Smooth muscle cell (in vitro differentiated cells): ENCODE data around the gene ANKRD60. TPM values are rescaled to one million over a fixed set of nuclear protein-coding genes. Genes with fewer than 3 reads are reported as not detected.

Source experiments
- DNase-seq: peaks from one replicate; lab custom pipeline; 2025; ENCODE audit not compliant: unreplicated experiment; lab: John Stamatoyannopoulos, UW
- H2AFZ ChIP-seq: fragments of 200-600 bp; sonication (generic); 2 replicates; pipeline ENCODE4 v1.6.0; 2016; ENCODE audit warnings: antibody characterized with exemption, low read depth, mild to moderate bottlenecking
- H3F3A ChIP-seq: fragments of 200-600 bp; sonication (generic); 2 replicates; pipeline ENCODE4 v1.6.0; 2017; ENCODE audit warnings: antibody characterized with exemption, low read depth
- H3K27ac ChIP-seq: fragments of 200-600 bp; sonication (generic); 2 replicates; pipeline ENCODE4 v1.5.1; 2016; ENCODE audit warnings: low read depth, mild to moderate bottlenecking
- H3K27me3 ChIP-seq: fragments of 200-600 bp; sonication (generic); 2 replicates; pipeline ENCODE4 v1.6.1; 2016; ENCODE audit warnings: low read depth, mild to moderate bottlenecking
- H3K36me3 ChIP-seq: fragments of 200-600 bp; sonication (generic); 2 replicates; pipeline ENCODE4 v1.5.1; 2016; ENCODE audit warnings: low read depth
- H3K4me1 ChIP-seq: fragments of 200-600 bp; sonication (generic); 2 replicates; pipeline ENCODE4 v1.5.1; 2016; ENCODE audit warnings: low read depth
- H3K4me2 ChIP-seq: fragments of 200-600 bp; sonication (generic); 2 replicates; pipeline ENCODE4 v1.6.0; 2016; ENCODE audit warnings: mild to moderate bottlenecking
- H3K4me3 ChIP-seq: fragments of 200-600 bp; sonication (generic); 2 replicates; pipeline ENCODE4 v1.5.1; 2016; ENCODE audit warnings: mild to moderate bottlenecking
- H3K79me2 ChIP-seq: fragments of 200-600 bp; sonication (generic); 2 replicates; pipeline ENCODE4 v1.6.0; 2016; ENCODE audit warnings: low read depth, mild to moderate bottlenecking
- H3K9ac ChIP-seq: fragments of 200-600 bp; sonication (generic); 2 replicates; pipeline ENCODE4 v1.6.0; 2016; ENCODE audit warnings: low read depth
- H3K9me3 ChIP-seq: fragments of 200-600 bp; sonication (generic); replicated peaks from 2 replicates; pipeline ENCODE4 v1.5.1; 2016; ENCODE audit warnings: low read depth
- H4K20me1 ChIP-seq: fragments of 200-600 bp; sonication (generic); 2 replicates; pipeline ENCODE4 v1.6.0; 2016; ENCODE audit warnings: low read depth
- WGBS: methylation state at CpG from one replicate; pipeline ENCODE4 v1.1.7; 2016; ENCODE audit warnings: low lambda C conversion rate; 5-methylcytosine and 5-hydroxymethylcytosine counted together
- polyA plus RNA-seq: library from polyadenylated mRNA; unstranded; fragments of >200 nt; fragmentation: Nextera tagmentation; extraction: Ambion mirVana; gene quantifications from 2 replicates; pipeline ENCODE4 v1.2.1, GENCODE V29; 2016
- total RNA-seq: library from RNA; depleted of rRNA; stranded (reverse); fragments of >200 nt; gene quantifications from 2 replicates; pipeline ENCODE4 v1.2.3, GENCODE V29; 2014
- TF ChIP-seq, protein P1 (sequence below): fragments of 200-600 bp; sonication (generic); IDR thresholded peaks from 2 replicates; pipeline ENCODE4 v1.5.1; 2017; ENCODE audit warnings: borderline replicate concordance, mild to moderate bottlenecking, antibody characterized with exemption; ENCODE audit not compliant: insufficient read depth, poor library complexity, severe bottlenecking

Gene ANKRD60
- total and polyA plus RNA-seq, 2 experiments from 2014 or later: not detected

DNA sequence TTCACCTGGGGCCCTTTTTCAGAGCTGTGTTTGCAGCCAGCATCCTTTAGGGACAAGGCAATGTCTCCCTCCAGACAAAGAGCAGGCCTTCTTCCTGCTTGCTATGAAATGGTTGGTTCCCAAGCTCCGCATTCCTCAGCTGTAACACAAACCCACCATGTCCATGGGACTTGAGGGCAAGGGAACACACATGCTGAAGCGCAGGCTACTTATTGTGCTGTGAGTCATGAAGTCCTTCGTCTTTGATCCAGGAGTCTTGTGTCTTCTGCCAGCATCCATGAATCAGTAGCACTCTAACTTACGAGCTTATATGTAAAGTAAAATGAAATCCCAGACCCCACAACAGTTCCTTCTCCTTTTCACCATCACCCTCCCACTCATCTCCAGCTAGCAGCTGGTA, 59.0 kb downstream of the ANKRD60 start:
- no peak for DNase-seq
- Histone ChIP-seq H3F3A (no peaks in the 10 kb centered on the region), H4K20me1 (no peaks in the 10 kb centered on the region), H3K36me3 (no peaks in the 10 kb centered on the region), H3K27ac (peak overlapping the region; percentile 40), H3K4me3 (no peak overlapping the region), H3K4me2 (no peak overlapping the region), H3K9ac (no peak overlapping the region), H3K4me1 (no peaks in the 10 kb centered on the region), H2AFZ (no peak overlapping the region), H3K27me3 (no peaks in the 10 kb centered on the region), H3K9me3 (no peaks in the 10 kb centered on the region), H3K79me2 (no peaks in the 10 kb centered on the region)
- TF ChIP-seq, protein P1, sequence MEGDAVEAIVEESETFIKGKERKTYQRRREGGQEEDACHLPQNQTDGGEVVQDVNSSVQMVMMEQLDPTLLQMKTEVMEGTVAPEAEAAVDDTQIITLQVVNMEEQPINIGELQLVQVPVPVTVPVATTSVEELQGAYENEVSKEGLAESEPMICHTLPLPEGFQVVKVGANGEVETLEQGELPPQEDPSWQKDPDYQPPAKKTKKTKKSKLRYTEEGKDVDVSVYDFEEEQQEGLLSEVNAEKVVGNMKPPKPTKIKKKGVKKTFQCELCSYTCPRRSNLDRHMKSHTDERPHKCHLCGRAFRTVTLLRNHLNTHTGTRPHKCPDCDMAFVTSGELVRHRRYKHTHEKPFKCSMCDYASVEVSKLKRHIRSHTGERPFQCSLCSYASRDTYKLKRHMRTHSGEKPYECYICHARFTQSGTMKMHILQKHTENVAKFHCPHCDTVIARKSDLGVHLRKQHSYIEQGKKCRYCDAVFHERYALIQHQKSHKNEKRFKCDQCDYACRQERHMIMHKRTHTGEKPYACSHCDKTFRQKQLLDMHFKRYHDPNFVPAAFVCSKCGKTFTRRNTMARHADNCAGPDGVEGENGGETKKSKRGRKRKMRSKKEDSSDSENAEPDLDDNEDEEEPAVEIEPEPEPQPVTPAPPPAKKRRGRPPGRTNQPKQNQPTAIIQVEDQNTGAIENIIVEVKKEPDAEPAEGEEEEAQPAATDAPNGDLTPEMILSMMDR: no peak
- 30% methylated on average over 4 of the region's 4 CpGs for WGBS

DNA sequence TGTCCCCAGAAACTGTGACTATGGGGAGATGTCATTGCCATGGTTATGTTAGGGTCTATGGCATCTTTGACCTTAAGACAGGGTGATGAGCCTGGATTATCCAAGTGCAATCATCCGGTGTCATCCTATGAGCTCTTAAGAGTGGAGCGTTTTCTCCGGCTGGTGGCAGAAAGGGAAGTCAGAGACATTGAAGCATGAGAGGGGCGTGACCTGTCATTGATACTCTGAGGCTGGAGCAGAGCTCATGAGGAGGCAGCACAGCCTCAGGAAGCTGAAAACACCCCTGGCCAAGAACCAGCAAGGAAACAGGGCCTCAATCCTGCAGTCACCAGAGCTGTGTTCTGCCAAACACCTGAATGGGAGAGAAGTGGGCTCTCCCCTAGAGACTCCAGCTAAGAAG, 59.6 kb downstream of the ANKRD60 start:
- Histone ChIP-seq H3K4me1 (no peaks in the 10 kb centered on the region), H3K9ac (no peak overlapping the region), H3K4me3 (no peak overlapping the region), H3K27me3 (no peaks in the 10 kb centered on the region), H3K9me3 (no peaks in the 10 kb centered on the region), H3F3A (no peaks in the 10 kb centered on the region), H3K36me3 (no peaks in the 10 kb centered on the region), H3K79me2 (no peaks in the 10 kb centered on the region), H2AFZ (no peak overlapping the region), H3K27ac (no peak overlapping the region), H3K4me2 (no peak overlapping the region), H4K20me1 (no peaks in the 10 kb centered on the region)
- TF ChIP-seq, protein P1: no peak
- DNase-seq: no peak
- WGBS: 97% methylated on average over 4 of the region's 4 CpGs

GRCh38 chr20:58167759-58168158, 60.7 kb downstream of the ANKRD60 start:
- WGBS: 81% methylated on average over 7 of the region's 7 CpGs
- Histone ChIP-seq H3K4me2 (no peak overlapping the region), H3K4me1 (no peaks in the 10 kb centered on the region), H4K20me1 (no peaks in the 10 kb centered on the region), H3K36me3 (no peaks in the 10 kb centered on the region), H3K79me2 (no peaks in the 10 kb centered on the region), H3F3A (no peaks in the 10 kb centered on the region), H3K9ac (no peak overlapping the region), H3K27me3 (no peaks in the 10 kb centered on the region), H2AFZ (no peak overlapping the region), H3K9me3 (no peaks in the 10 kb centered on the region), H3K4me3 (no peak overlapping the region), H3K27ac (no peak overlapping the region)
- TF ChIP-seq, protein P1: no peak
- no peak for DNase-seq

Other genes with a start within 250 kb of the ANKRD60 start
- 23.7 and 25.0 TPM in 2 replicates for gene RAB22A, start 81.1 kb upstream of the ANKRD60 start, total RNA-seq
- gene RAB22A, start 81.1 kb upstream of the ANKRD60 start, polyA plus RNA-seq: 14.0 and 17.3 TPM in 2 replicates
- gene VAPB, start 160.6 kb upstream of the ANKRD60 start, total RNA-seq: 11.3 and 14.9 TPM in 2 replicates
- 28.2 and 29.9 TPM in 2 replicates for gene VAPB, start 160.6 kb upstream of the ANKRD60 start, polyA plus RNA-seq